Progenitor cell of endocrine pancreas (in vitro differentiated cells): ENCODE measurements around the gene MYO1A. TPM values are rescaled to one million over a fixed set of nuclear protein-coding genes. Genes with fewer than 3 reads are reported as not detected.

Source experiments
- DNase-seq: peaks from one replicate; pipeline ENCODE4 v3.0.0; 2021; ENCODE audit warnings: low spot score; ENCODE audit not compliant: unreplicated experiment
- H3K27ac Mint-ChIP-seq: 2 replicates; pipeline ENCODE4 v1.8.0; 2021; ENCODE audit warnings: mild to moderate bottlenecking, moderate library complexity, mixed read lengths
- H3K27me3 Mint-ChIP-seq: 2 replicates; pipeline ENCODE4 v1.8.0; 2021; ENCODE audit warnings: mixed read lengths
- H3K36me3 Mint-ChIP-seq: 2 replicates; pipeline ENCODE4 v1.8.0; 2022; ENCODE audit warnings: mixed read lengths; ENCODE audit not compliant: insufficient read depth
- H3K4me1 Mint-ChIP-seq: 2 replicates; pipeline ENCODE4 v1.8.0; 2021; ENCODE audit warnings: low read depth, mixed read lengths
- H3K4me3 Mint-ChIP-seq: 2 replicates; pipeline ENCODE4 v1.8.0; 2021; ENCODE audit warnings: low read depth, mild to moderate bottlenecking, moderate library complexity, mixed read lengths
- H3K9me3 Mint-ChIP-seq: 2 replicates; pipeline ENCODE4 v1.8.0; 2021; ENCODE audit warnings: low read depth, mixed read lengths
- total RNA-seq: library from RNA; stranded (reverse); gene quantifications from 2 replicates; pipeline ENCODE4 v1.2.1, GENCODE V29; 2021
- TF ChIP-seq, protein P1 (sequence below): fragments of 200-600 bp; sonication (generic); IDR thresholded peaks from one replicate; pipeline ENCODE4 v1.5.0; 2021; ENCODE audit warnings: antibody characterized with exemption, mild to moderate bottlenecking; ENCODE audit not compliant: unreplicated experiment

The MYO1A gene
- total RNA-seq, 1 donor from 2014 or later: 1.2 TPM

- DNase-seq: no peak
- peak overlapping the region; percentile 64 for H3K27ac Mint-ChIP-seq
- H3K4me1 Mint-ChIP-seq: peaks cover 4% of the 10 kb centered on the region
- peaks cover 9% of the 10 kb centered on the region for H3K36me3 Mint-ChIP-seq
- no peaks in the 10 kb centered on the region for H3K9me3 Mint-ChIP-seq
- no peaks in the 10 kb centered on the region for H3K27me3 Mint-ChIP-seq
- H3K4me3 Mint-ChIP-seq: no peak overlapping the region
- TF ChIP-seq, protein P1, sequence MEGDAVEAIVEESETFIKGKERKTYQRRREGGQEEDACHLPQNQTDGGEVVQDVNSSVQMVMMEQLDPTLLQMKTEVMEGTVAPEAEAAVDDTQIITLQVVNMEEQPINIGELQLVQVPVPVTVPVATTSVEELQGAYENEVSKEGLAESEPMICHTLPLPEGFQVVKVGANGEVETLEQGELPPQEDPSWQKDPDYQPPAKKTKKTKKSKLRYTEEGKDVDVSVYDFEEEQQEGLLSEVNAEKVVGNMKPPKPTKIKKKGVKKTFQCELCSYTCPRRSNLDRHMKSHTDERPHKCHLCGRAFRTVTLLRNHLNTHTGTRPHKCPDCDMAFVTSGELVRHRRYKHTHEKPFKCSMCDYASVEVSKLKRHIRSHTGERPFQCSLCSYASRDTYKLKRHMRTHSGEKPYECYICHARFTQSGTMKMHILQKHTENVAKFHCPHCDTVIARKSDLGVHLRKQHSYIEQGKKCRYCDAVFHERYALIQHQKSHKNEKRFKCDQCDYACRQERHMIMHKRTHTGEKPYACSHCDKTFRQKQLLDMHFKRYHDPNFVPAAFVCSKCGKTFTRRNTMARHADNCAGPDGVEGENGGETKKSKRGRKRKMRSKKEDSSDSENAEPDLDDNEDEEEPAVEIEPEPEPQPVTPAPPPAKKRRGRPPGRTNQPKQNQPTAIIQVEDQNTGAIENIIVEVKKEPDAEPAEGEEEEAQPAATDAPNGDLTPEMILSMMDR: no peak
Observed at GRCh38 chr12:57096099-57096572, 46.2 kb upstream of the MYO1A start.

- Mint-ChIP-seq H3K27me3 (no peaks in the 10 kb centered on the region), H3K36me3 (peaks cover 11% of the 10 kb centered on the region), H3K9me3 (no peaks in the 10 kb centered on the region), H3K4me1 (peaks cover 8% of the 10 kb centered on the region), H3K27ac (no peak overlapping the region), H3K4me3 (no peak overlapping the region)
- TF ChIP-seq, protein P1: no peak
- no peak for DNase-seq
Observed at GRCh38 chr12:57095440-57095839, 45.5 kb upstream of the MYO1A start.

GRCh38 chr12:57094208-57095160 is 44.6 kb upstream of the MYO1A start:
- TF ChIP-seq, protein P1: no peak
- no peaks in the 10 kb centered on the region for H3K9me3 Mint-ChIP-seq
- H3K27ac Mint-ChIP-seq: no peak overlapping the region
- H3K4me1 Mint-ChIP-seq: peaks cover 12% of the 10 kb centered on the region
- no peak for DNase-seq
- H3K4me3 Mint-ChIP-seq: no peak overlapping the region
- H3K36me3 Mint-ChIP-seq: peaks cover 11% of the 10 kb centered on the region
- H3K27me3 Mint-ChIP-seq: no peaks in the 10 kb centered on the region

DNA sequence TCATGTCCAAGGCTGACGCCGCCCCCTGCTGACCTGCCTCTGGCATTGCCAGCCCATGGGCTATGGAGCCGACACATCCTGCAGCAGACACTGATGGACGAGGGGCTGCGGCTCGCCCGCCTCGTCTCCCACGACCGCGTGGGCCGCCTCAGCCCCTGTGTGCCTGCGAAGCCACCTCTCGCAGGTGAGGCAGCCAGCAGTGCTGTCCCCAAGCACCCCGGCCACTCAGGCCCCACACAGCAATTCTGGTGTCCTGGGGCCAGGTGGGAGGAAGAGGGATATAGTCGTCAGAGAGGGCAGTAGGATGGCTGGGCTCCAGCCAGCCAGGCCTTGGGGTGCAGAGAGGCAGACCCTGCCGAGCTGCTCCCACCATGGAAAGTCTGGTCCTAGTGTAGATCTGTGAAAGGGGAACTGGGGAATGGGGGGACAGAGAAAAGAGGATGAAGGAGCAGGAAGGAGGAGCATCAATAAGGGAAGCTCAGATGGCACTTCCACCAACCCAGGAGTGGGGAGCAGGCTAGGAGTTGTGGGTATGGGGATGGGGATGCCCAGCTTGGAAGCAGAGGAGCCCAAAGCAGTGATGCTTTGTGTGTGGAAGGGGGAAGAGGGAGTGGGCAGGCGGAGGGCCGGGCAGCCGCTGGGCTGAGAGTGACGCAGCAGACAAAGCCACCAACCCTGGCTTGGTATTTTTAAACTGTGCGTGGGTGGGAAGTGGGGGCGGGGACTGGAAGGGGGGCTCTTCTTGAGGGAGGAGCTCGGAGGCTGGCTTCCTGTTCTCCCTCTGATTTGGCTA is 43.7 kb upstream of the MYO1A start:
- no peaks in the 10 kb centered on the region for H3K9me3 Mint-ChIP-seq
- no peaks in the 10 kb centered on the region for H3K27me3 Mint-ChIP-seq
- TF ChIP-seq, protein P1: peak; percentile 67
- peaks cover 12% of the 10 kb centered on the region for H3K4me1 Mint-ChIP-seq
- peaks cover 11% of the 10 kb centered on the region for H3K36me3 Mint-ChIP-seq
- no peak overlapping the region for H3K4me3 Mint-ChIP-seq
- no peak overlapping the region for H3K27ac Mint-ChIP-seq
- DNase-seq: peak; percentile 54

DNA sequence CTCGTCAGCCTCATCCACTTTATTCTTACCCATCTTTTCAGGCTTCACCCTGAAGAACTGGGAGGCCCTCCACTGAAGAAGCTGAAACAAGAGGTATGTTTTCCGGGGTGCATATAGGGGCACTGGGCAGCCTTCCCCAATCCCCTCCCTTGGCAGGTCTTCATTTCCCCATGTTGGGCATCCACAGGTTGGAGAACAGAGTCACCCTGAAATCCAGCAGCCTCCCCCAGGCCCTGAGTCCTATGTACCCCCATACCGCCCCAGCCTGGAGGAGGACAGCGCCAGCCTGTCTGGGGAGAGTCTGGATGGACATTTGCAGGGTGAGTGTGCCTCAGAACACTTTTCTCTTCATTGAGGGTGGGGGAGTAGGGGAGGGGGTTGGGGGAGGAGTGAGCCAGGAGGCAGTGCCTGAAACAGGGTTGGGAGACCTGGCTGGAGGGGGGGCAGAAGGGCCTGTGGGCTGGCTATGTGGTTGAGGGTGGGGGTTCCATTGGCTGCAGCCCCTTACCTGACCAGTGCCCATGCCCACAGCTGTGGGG is 43.0 kb upstream of the MYO1A start:
- Mint-ChIP-seq H3K36me3 (peaks cover 11% of the 10 kb centered on the region), H3K27me3 (no peaks in the 10 kb centered on the region), H3K9me3 (no peaks in the 10 kb centered on the region), H3K27ac (peak overlapping the region; percentile 20), H3K4me3 (no peak overlapping the region), H3K4me1 (peaks cover 16% of the 10 kb centered on the region)
- DNase-seq: no peak
- TF ChIP-seq, protein P1: no peak
